ENCODE results near the gene C22orf31.

GRCh38 chr22:29065468-29066190, 4.0 kb upstream of the C22orf31 start:
- TF ChIP-seq CTCF (IDR thresholded peaks at IDR 0.05; ENCODE audit: poor library complexity): no peak
- no peak for TF ChIP-seq EZH2 (IDR thresholded peaks at IDR 0.05; ENCODE audit: borderline replicate concordance)

Measured in hepatocyte (in vitro differentiated cells).